OCI-M2 (cell line): ENCODE measurements around the gene ACCSL.

ENCODE experiments used
- DNase-seq: peaks from one replicate; lab custom pipeline; 2025; ENCODE audit not compliant: unreplicated experiment; lab: John Stamatoyannopoulos, UW

ACCSL gene

GRCh38 chr11:44049832-44050231 is 2.1 kb downstream of the ACCSL start:
- no peak for DNase-seq

DNA sequence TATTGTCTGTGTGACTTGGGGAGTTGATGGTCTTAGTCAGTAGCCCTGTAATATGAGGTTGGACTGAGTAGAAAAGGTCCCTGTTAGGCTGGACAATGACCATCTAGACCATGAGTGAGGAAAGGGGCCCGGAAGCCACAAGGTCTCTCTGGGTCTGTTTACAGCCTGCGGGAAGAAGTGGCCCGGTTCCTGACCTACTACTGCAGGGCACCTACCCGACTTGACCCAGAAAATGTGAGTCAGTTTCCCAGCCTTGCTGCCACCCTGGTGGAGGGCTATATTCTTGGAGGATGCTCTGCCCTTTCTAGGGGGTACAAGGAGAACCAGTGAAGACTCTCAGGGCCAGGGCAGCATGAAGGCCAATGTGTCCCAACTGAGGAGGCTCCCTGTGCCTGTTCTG is 3.4 kb downstream of the ACCSL start:
- no peak for DNase-seq

GRCh38 chr11:44057340-44057739 is 9.6 kb downstream of the ACCSL start:
- DNase-seq, result no peak

DNA sequence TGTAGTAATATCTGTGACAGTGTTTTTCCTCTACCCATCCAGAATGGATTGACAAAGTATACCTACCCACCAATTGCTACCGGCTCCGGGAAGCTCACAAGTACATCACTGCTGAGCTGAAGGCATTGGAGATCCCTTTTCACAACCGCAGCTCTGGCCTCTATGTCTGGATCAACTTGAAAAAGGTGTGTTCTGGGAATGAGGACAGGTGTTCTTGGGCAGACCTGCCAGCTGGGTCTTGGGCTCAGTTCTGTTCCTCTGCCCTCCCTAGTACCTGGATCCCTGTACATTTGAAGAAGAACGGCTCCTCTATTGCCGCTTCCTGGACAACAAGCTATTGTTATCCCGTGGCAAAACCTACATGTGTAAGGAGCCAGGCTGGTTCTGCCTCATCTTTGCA is 10.5 kb downstream of the ACCSL start:
- no peak for DNase-seq

GRCh38 chr11:44065161-44065661 is 17.4 kb downstream of the ACCSL start:
- DNase-seq, result no peak

- DNase-seq, result peak; percentile 58
These were observed 18.3 kb downstream of the ACCSL start, which contains the start of gene ACCS for GRCh38 chr11:44065841-44066731. Gene ACCS (plus strand): TSS chr11:44066270. CDS start chr11:44067628, 1,358 bp downstream.

- no peak for DNase-seq
These were observed 19.0 kb downstream of the ACCSL start for GRCh38 chr11:44066732-44067141.

- DNase-seq, result no peak
These were observed 19.5 kb downstream of the ACCSL start for GRCh38 chr11:44067266-44067665.

GRCh38 chr11:44068180-44068579 is 20.4 kb downstream of the ACCSL start:
- no peak for DNase-seq

GRCh38 chr11:44071157-44071556 is 23.4 kb downstream of the ACCSL start:
- DNase-seq, result no peak

DNA sequence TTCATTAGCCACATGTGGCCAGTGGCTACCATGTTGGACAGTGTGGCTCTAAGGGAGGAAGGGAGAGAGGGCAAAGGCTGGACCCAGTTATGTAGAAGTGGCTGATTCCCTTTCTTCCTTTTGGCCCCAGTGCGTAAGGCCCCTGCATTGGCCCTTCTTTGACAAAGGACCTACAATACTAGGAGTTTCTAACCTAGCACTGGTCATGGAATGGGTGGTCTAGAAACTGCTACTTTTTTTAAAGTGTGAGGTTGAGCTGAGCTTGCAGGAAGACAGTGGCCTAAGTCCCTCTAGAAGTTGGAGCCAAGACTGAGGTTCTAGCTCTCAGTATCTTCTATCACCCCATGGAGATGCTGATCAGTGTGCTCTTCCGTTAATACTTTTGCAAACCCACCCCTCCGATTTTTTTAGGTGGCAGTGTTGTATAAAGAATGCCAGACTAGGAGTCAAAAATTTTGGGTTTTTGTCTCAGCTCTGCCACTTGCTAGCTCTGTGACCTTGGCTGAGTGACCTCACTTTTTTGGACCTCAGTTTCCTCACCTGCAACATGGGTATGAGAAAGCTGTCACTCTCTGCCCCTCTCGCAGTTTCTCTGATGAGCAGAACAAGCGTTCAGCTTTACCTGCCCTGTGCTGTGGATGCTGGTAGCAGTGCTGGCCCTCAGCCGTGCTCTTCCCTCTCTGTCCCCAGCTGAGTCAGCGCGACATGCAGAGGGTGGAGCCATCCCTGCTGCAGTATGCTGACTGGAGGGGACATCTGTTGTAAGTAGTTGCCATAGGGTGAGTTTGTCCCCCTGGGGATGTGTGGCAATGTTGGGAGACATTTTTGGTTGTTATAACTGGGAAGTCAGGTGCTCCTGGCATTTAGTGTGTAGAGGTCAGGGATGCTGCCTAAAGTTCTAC is 25.2 kb downstream of the ACCSL start:
- DNase-seq, result no peak

DNA sequence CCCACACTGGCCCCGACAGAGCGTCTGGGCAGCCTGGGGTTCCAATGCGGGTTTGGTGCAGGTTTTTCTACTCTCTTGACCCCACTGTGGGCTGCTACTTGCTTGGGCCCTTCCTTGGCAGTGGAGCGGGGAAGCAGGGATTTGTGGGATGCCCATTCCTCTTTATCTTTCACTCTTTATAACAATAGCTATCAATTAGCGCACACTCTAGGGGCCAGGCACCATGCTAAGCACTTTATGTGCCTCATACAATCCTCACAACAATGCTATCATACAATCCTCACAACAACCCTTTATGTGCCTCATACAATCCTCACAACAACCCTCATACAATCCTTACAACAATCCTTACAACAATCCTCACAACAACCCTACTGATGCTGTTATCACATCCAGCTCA is 31.0 kb downstream of the ACCSL start:
- no peak for DNase-seq

DNA sequence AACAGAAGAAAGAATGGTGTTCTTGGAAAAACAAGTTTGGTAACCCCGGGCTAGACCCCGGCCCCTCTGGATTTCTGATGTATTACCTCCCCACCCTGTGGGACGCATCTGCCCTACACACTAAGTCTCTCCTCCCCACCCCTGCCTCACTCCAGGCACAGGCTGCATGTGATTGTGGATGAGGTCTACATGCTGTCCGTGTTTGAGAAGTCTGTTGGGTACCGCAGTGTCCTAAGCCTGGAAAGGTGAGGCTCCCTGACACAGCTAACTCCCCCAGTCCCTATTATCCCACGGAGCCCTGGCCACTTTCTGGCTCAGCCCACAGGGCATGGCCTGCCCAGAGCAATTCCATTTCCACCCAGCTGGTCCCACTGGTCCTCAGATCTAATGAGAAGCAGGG is 31.6 kb downstream of the ACCSL start:
- DNase-seq, result no peak

DNA sequence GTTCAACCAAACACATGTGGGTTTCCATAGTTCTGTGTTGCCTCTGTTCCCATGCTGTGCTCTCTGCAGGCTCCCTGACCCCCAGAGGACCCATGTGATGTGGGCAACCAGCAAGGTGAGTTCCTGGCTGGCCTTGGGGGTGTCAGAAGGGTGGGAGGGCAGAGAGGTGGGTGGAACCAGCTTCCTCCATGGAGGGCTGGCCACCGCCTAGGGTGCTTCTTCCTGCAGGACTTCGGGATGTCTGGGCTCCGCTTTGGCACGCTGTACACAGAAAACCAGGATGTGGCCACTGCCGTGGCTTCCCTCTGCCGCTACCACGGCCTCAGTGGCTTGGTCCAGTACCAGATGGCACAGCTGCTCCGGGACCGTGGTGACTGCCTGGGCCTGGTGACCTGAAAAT is 33.2 kb downstream of the ACCSL start:
- no peak for DNase-seq

DNA sequence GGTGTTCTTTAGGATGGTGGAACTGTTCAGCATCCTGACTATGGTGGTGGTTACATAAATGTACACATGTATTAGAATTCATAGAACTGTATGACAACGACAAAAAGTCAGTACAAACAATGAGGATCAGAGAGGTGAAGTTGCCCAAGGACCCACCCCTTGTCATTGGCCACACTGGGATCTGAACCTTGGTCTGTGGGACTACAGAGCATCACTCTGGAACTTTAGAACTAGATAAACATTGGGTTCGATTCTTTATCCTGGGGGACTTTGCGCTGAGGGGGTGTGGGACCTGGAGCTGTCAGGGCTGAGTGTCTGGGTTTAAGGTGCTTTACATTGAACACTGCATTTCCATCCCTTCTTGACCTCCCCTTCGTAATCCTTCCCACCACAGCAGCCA is 34.9 kb downstream of the ACCSL start:
- no peak for DNase-seq

DNA sequence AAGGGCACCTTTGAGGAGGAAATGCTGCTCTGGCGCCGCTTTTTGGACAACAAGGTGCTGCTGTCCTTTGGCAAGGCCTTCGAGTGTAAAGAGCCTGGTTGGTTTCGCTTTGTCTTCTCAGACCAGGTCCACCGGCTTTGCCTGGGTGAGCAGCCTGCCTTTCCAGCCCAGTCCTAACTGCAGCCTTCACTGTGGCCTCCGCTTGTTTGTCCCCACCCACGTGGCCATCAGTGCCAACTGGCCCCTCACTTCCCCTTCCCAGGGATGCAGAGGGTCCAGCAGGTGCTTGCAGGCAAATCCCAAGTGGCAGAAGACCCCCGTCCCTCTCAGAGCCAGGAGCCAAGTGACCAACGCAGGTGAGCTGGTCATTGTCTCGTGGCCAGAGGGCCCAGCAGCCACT is 35.7 kb downstream of the ACCSL start:
- no peak for DNase-seq

DNA sequence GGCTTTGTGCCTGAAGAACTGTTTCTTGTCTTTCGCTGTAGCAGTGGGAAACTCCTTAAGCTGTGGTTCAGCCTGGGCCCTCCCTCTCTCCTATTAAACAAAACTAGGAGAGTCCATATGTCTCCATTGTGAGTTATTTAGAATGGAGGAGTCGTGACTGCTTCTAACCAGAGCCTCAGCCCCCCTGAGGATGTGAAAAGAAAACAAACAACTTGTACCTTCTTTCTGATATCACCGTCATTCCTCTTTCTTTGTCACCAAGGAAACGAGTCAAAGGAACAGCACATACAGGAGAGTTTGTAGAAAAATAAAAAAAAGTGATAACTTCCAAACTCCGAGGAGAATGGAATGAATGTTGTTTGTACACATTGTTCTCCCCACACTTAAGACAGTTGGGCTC is 36.1 kb downstream of the ACCSL start:
- DNase-seq, result no peak

GRCh38 chr11:44085330-44085729 is 37.5 kb downstream of the ACCSL start:
- no peak for DNase-seq

DNA sequence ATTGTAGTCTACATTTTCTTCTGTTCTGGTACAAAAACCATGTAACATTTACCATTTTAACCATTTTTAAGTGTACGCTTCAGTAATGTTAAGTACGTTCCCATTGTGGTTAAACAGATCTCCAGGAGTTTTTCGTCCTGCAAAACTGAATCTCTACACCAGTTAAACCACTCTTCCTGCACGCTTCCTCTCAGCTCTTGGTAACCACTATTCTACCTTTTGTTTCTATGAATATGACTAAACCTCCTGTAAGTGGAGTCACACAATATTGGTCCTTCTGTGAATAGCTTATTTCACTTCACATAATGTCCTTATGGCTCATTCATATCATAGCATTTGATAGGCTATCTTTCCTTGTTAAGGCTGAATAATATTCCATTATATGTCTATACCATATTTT is 40.6 kb downstream of the ACCSL start:
- DNase-seq, result no peak

DNA sequence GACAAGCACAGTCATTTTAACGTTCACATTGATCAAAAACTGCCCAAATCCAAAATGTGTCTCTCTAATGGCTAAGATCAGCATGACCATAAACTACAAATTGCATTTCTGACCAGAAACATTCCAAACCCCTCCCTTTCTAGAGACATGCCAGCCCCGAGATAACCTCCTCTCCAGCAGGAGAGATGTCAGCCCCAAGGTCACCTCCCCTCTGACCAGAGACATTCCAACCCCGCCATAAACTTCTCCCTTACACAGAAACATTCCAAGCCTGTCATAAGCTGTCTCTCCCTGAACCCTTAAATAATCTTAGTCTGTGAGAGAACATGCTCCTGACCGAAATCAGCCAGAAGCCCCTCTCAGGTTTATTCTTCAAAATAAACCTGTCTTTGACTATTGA is 41.1 kb downstream of the ACCSL start:
- DNase-seq, result no peak

DNA sequence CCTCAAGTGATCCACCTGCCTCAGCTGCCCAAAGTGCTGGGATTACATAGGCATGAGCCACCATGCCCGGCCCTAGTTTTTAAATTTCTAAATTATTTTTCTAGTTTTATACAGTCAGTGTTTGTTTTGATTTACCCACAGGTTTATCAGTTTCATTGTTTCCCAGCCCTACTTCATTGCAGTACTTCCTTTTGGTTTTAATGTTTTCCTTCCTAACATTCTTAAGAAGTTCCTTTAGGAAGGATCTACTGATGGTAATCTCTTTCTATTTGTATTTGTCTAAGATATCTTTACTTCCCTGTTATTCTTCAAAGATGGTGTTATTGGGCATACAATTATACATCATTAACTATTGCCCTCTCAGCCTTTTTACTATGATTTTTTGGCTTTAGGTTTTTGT is 42.8 kb downstream of the ACCSL start:
- DNase-seq, result no peak
